ENCODE data around the gene IGFBP1.
A peak's percentile ranks its signal among the peaks of the same experiment; 100 is the strongest.

- TF ChIP-seq EZH2phosphoT487 (conservative IDR thresholded peaks at IDR 0.05; ENCODE audit: low read length) = no peak
- peak; percentile 98 for TF ChIP-seq CTCF (IDR thresholded peaks at IDR 0.05; ENCODE audit: insufficient read depth, low read length, poor library complexity, severe bottlenecking)
Observed at GRCh38 chr7:45923290-45923689, 35.0 kb downstream of the IGFBP1 start.

Measured in SU-DHL-6 (cell line).